HCT116 (cell line): ENCODE data around the gene CDHR3. TPM values are rescaled to one million over a fixed set of nuclear protein-coding genes. Genes with fewer than 3 reads are reported as not detected.

Experiments used
- ATAC-seq: fragments of 200-7000 bp; cut with Tn5 transposase; 2 replicates; pipeline ENCODE4 v1.9.1; 2020; ENCODE audit warnings: mild to moderate bottlenecking, moderate library complexity
- BruUV-seq: library from RNA; stranded (reverse); fragments of 400-500 nt; replicated peaks from 2 replicates; lab custom pipeline; 2021; lab: Mats Ljungman, UMichigan
- CTCF ChIA-PET: fragments of 300-600 bp; sonication (Branson Sonifier 250); formaldehyde crosslinking; loops from one replicate; lab custom pipeline; 2021; ENCODE audit warnings: antibody characterized with exemption; lab: Charles Lee
- POLR2A ChIA-PET: fragments of 300-600, 350-600 bp; sonication (Branson Sonifier 250); formaldehyde crosslinking; loops from one replicate; lab custom pipeline; 2021; ENCODE audit warnings: antibody characterized with exemption; lab: Charles Lee
- RAD21 ChIA-PET, 2 experiments: fragments of 300-600 bp; sonication (Branson Sonifier 250); formaldehyde crosslinking; loops; one replicate each; lab custom pipeline; 2023; ENCODE audit warnings: low total read pairs in 2 of 2; ENCODE audit not compliant: uncharacterized antibody in 2 of 2, unreplicated experiment in 2 of 2, low non-redundant PET in 1 of 2; lab: Charles Lee
- DNase-seq: peaks from one replicate; pipeline ENCODE4 v3.0.0-alpha.2; 2010; ENCODE audit warnings: low read depth, low spot score
- H2AFZ ChIP-seq: fragments of 200-600 bp; shearing (Covaris generic), sonication (generic); 2 replicates; pipeline ENCODE4 v1.6.1; 2017; ENCODE audit warnings: low read depth, mixed run types, mixed read lengths, antibody characterized with exemption, low read length; ENCODE audit not compliant: poor library complexity, severe bottlenecking
- H3K27ac ChIP-seq: 2 replicates; pipeline ENCODE4 v1.5.1; 2012; ENCODE audit warnings: low read depth, low read length
- H3K27me3 ChIP-seq: fragments of 200-600 bp; sonication (generic); 2 replicates; pipeline ENCODE4 v1.6.1; 2016; ENCODE audit warnings: mixed run types, low read length, mixed read lengths; ENCODE audit not compliant: insufficient read depth
- H3K36me3 ChIP-seq, 2 experiments: fragments of 200-500 bp in 1 of 2; fragments of 200-600 bp in 1 of 2; sonication (Bioruptor generic) in 1 of 2; sonication (generic) in 1 of 2; 2 replicates each; pipeline versions ENCODE4 v1.5.1 to v1.6.1; 2014 to 2016; ENCODE audit warnings: low read length in 2 of 2, inconsistent platforms in 1 of 2, mixed read lengths in 1 of 2, mixed run types in 1 of 2; ENCODE audit not compliant: insufficient read depth in 2 of 2, control insufficient read depth in 1 of 2
- H3K4me1 ChIP-seq, 2 experiments: fragments of 200-600 bp in 1 of 2; sonication (generic) in 1 of 2; 2 replicates each; pipeline versions ENCODE4 v1.5.1 to v1.6.1; 2012 to 2017; ENCODE audit warnings: low read length in 2 of 2, inconsistent platforms in 1 of 2, mild to moderate bottlenecking in 1 of 2, mixed read lengths in 1 of 2, mixed run types in 1 of 2, moderate library complexity in 1 of 2; ENCODE audit not compliant: insufficient read depth in 2 of 2, control insufficient read depth in 1 of 2
- H3K4me2 ChIP-seq: fragments of 200-600 bp; sonication (generic); 2 replicates; pipeline ENCODE4 v1.6.1; 2017; ENCODE audit warnings: mixed run types, low read length, mixed read lengths
- H3K4me3 ChIP-seq, 2 experiments: fragments of 200-600 bp in 1 of 2; sonication (generic) in 1 of 2; replicated peaks in 1 of 2; 2 replicates each; pipeline ENCODE4 v1.5.1; 2011 to 2016; ENCODE audit warnings: low read length in 2 of 2, control low read depth in 1 of 2, low read depth in 1 of 2, mild to moderate bottlenecking in 1 of 2, mixed read lengths in 1 of 2, mixed run types in 1 of 2
- H3K79me2 ChIP-seq: fragments of 200-600 bp; sonication (generic); 2 replicates; pipeline ENCODE4 v1.6.1; 2017; ENCODE audit warnings: mild to moderate bottlenecking, mixed run types, low read length, moderate library complexity, mixed read lengths; ENCODE audit not compliant: insufficient read depth
- H3K9ac ChIP-seq: fragments of 200-600 bp; sonication (generic); 2 replicates; pipeline ENCODE4 v1.6.1; 2016; ENCODE audit warnings: low read length, mixed read lengths
- H3K9me2 ChIP-seq: fragments of 200-600 bp; sonication (generic), shearing (Covaris generic); 2 replicates; pipeline ENCODE4 v1.6.1; 2017; ENCODE audit warnings: mixed run types, mild to moderate bottlenecking, moderate library complexity; ENCODE audit not compliant: insufficient read depth
- H3K9me3 ChIP-seq, 2 experiments: fragments of 200-500 bp in 1 of 2; fragments of 200-600 bp in 1 of 2; sonication (Bioruptor generic) in 1 of 2; sonication (generic) in 1 of 2; 2 replicates each; pipeline ENCODE4 v1.6.1; 2014 to 2017; ENCODE audit warnings: low read length in 2 of 2, mixed read lengths in 2 of 2, inconsistent platforms in 1 of 2, low read depth in 1 of 2, mild to moderate bottlenecking in 1 of 2, mixed run types in 1 of 2, moderate library complexity in 1 of 2; ENCODE audit not compliant: control insufficient read depth in 1 of 2, insufficient read depth in 1 of 2
- H4K20me1 ChIP-seq: fragments of 200-600 bp; sonication (generic), shearing (Covaris generic); 2 replicates; pipeline ENCODE4 v1.6.1; 2017; ENCODE audit warnings: mixed run types, mild to moderate bottlenecking, moderate library complexity; ENCODE audit not compliant: insufficient read depth
- CEBPB ChIP-seq: IDR thresholded peaks from 2 replicates; pipeline ENCODE4 v1.6.1; 2012; ENCODE audit warnings: low read depth
- EGR1 ChIP-seq: IDR thresholded peaks from 2 replicates; pipeline ENCODE4 v1.6.1; 2012; ENCODE audit warnings: low read depth
- ELF1 ChIP-seq: IDR thresholded peaks from 2 replicates; pipeline ENCODE4 v1.6.1; 2012; ENCODE audit warnings: low read depth, borderline replicate concordance
- FOSL1 ChIP-seq: IDR thresholded peaks from 2 replicates; pipeline ENCODE4 v1.6.1; 2012; ENCODE audit warnings: low read depth
- JUND ChIP-seq: IDR thresholded peaks from 2 replicates; pipeline ENCODE4 v1.6.1; 2012
- POLR2A ChIP-seq: IDR thresholded peaks from 2 replicates; pipeline ENCODE4 v1.7.0; 2011; ENCODE audit warnings: borderline replicate concordance; ENCODE audit not compliant: insufficient read depth, insufficient read length; ENCODE audit errors: extremely low read depth
- POLR2AphosphoS5 ChIP-seq: IDR thresholded peaks from 2 replicates; pipeline ENCODE4 v1.6.1; 2011; ENCODE audit warnings: mild to moderate bottlenecking, low read depth, low read length, moderate library complexity
- RAD21 ChIP-seq: IDR thresholded peaks from 2 replicates; pipeline ENCODE4 v1.6.1; 2012; ENCODE audit warnings: low read depth, mild to moderate bottlenecking
- SIN3A ChIP-seq: IDR thresholded peaks from 2 replicates; pipeline ENCODE4 v1.6.1; 2012; ENCODE audit warnings: low read depth
- SP1 ChIP-seq: IDR thresholded peaks from 2 replicates; pipeline ENCODE4 v1.6.1; 2012; ENCODE audit warnings: low read depth
- SRF ChIP-seq: IDR thresholded peaks from 2 replicates; pipeline ENCODE4 v1.6.1; 2012; ENCODE audit warnings: low read depth
- TCF7L2 ChIP-seq: IDR thresholded peaks from 2 replicates; pipeline ENCODE4 v1.7.0; 2011; ENCODE audit warnings: borderline replicate concordance, inconsistent platforms; ENCODE audit not compliant: insufficient read depth, insufficient read length; ENCODE audit errors: extremely low read depth
- YY1 ChIP-seq: IDR thresholded peaks from 2 replicates; pipeline ENCODE4 v1.6.1; 2011; ENCODE audit warnings: low read length, low read depth, moderate library complexity, mild to moderate bottlenecking; ENCODE audit not compliant: insufficient replicate concordance; ENCODE audit errors: extremely low read depth
- ZFX ChIP-seq: fragments of 450-650 bp; IDR thresholded peaks from 2 replicates; pipeline ENCODE4 v1.6.1; 2017
- ZNF274 ChIP-seq: fragments of 200-500 bp; sonication (Bioruptor generic); IDR thresholded peaks from 2 replicates; pipeline ENCODE4 v1.6.1; 2014; ENCODE audit warnings: mild to moderate bottlenecking, low read depth, low read length, inconsistent platforms
- intact Hi-C: fragments of 100-400 bp; cut with micrococcal nuclease; formaldehyde crosslinking; loops from 2 replicates; pipeline ENCODE4 v1.10.0; 2022
- total RNA-seq: library from RNA; stranded (reverse); gene quantifications from one replicate; pipeline ENCODE4 v1.2.1, GENCODE V29; 2021; ENCODE audit not compliant: unreplicated experiment
- TF ChIP-seq, protein P1 (sequence below): IDR thresholded peaks from 2 replicates; pipeline ENCODE4 v1.6.1; 2011; ENCODE audit warnings: mild to moderate bottlenecking, low read length, moderate library complexity; ENCODE audit not compliant: insufficient replicate concordance; ENCODE audit errors: extremely low read depth
- TF ChIP-seq, protein P2 (sequence below): IDR thresholded peaks from 2 replicates; pipeline ENCODE4 v1.6.1; 2012
- TF ChIP-seq, protein P3 (sequence below): IDR thresholded peaks from 2 replicates; pipeline ENCODE4 v1.6.1; 2012
- TF ChIP-seq, protein P4 (sequence below), 3 experiments: fragments of 200-600 bp in 1 of 3; sonication (generic) in 1 of 3; IDR thresholded peaks in 2 of 3; conservative IDR thresholded peaks in 1 of 3; 2 replicates each; pipeline ENCODE4 v1.5.1; 2012 to 2017; ENCODE audit warnings: low read depth in 2 of 3, low read length in 2 of 3, antibody characterized with exemption in 1 of 3, borderline replicate concordance in 1 of 3, control low read depth in 1 of 3, mild to moderate bottlenecking in 1 of 3, mixed read lengths in 1 of 3, mixed run types in 1 of 3, moderate library complexity in 1 of 3; ENCODE audit not compliant: insufficient read depth in 1 of 3

The CDHR3 gene
- total RNA-seq, 1 experiment from 2014 or later, result 5.5 TPM

GRCh38 chr7:105931179-105931578, 31.9 kb upstream of the CDHR3 start:
- no TSS peak for BruUV-seq
- no peak for ATAC-seq
- H4K20me1 ChIP-seq, result no peaks in the 10 kb centered on the region
- no peak overlapping the region for H3K4me3 ChIP-seq
- no peaks in the 10 kb centered on the region for H3K9me3 ChIP-seq
- no peak overlapping the region for H3K4me2 ChIP-seq
- no peaks in the 10 kb centered on the region for H3K9me2 ChIP-seq
- no peaks in the 10 kb centered on the region for H3K4me1 ChIP-seq
- CTCF ChIA-PET, result no interaction called here
- H3K9ac ChIP-seq, result no peak overlapping the region
- TF ChIP-seq, protein P1, sequence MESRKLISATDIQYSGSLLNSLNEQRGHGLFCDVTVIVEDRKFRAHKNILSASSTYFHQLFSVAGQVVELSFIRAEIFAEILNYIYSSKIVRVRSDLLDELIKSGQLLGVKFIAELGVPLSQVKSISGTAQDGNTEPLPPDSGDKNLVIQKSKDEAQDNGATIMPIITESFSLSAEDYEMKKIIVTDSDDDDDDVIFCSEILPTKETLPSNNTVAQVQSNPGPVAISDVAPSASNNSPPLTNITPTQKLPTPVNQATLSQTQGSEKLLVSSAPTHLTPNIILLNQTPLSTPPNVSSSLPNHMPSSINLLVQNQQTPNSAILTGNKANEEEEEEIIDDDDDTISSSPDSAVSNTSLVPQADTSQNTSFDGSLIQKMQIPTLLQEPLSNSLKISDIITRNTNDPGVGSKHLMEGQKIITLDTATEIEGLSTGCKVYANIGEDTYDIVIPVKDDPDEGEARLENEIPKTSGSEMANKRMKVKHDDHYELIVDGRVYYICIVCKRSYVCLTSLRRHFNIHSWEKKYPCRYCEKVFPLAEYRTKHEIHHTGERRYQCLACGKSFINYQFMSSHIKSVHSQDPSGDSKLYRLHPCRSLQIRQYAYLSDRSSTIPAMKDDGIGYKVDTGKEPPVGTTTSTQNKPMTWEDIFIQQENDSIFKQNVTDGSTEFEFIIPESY, result no peak
- TF ChIP-seq JUND, result no peak
- TF ChIP-seq SIN3A, result no peak
- no peak for TF ChIP-seq ELF1
- TF ChIP-seq TCF7L2, result no peak
- no peak for TF ChIP-seq ZFX
- TF ChIP-seq RAD21, result no peak
- no peak for TF ChIP-seq FOSL1
- no peak for TF ChIP-seq YY1
- TF ChIP-seq, protein P2, sequence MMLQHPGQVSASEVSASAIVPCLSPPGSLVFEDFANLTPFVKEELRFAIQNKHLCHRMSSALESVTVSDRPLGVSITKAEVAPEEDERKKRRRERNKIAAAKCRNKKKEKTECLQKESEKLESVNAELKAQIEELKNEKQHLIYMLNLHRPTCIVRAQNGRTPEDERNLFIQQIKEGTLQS, result no peak
- no peak for TF ChIP-seq POLR2AphosphoS5
- no peak for TF ChIP-seq SP1
- TF ChIP-seq, protein P3, sequence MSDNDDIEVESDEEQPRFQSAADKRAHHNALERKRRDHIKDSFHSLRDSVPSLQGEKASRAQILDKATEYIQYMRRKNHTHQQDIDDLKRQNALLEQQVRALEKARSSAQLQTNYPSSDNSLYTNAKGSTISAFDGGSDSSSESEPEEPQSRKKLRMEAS, result no peak
- no peak for TF ChIP-seq EGR1
- no peak for TF ChIP-seq POLR2A
- no peak for TF ChIP-seq CEBPB
- TF ChIP-seq ZNF274, result no peak
- TF ChIP-seq, protein P4, sequence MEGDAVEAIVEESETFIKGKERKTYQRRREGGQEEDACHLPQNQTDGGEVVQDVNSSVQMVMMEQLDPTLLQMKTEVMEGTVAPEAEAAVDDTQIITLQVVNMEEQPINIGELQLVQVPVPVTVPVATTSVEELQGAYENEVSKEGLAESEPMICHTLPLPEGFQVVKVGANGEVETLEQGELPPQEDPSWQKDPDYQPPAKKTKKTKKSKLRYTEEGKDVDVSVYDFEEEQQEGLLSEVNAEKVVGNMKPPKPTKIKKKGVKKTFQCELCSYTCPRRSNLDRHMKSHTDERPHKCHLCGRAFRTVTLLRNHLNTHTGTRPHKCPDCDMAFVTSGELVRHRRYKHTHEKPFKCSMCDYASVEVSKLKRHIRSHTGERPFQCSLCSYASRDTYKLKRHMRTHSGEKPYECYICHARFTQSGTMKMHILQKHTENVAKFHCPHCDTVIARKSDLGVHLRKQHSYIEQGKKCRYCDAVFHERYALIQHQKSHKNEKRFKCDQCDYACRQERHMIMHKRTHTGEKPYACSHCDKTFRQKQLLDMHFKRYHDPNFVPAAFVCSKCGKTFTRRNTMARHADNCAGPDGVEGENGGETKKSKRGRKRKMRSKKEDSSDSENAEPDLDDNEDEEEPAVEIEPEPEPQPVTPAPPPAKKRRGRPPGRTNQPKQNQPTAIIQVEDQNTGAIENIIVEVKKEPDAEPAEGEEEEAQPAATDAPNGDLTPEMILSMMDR (IDR thresholded peaks at IDR 0.05 in 2 of 3, conservative IDR thresholded peaks at IDR 0.05 in 1 of 3; ENCODE audit: borderline replicate concordance in 1 of 3, insufficient read depth in 1 of 3, low read depth in 2 of 3, low read length in 2 of 3), result no peak
- TF ChIP-seq SRF, result no peak
- no peaks in the 10 kb centered on the region; a peak in 1 of 4 replicates for H3K36me3 ChIP-seq
- no peaks in the 10 kb centered on the region for H3K27me3 ChIP-seq
- DNase-seq, result no peak
- intact Hi-C loops, result loop anchor here (5.0 kb wide), 1 partner anchor 76 kb away; no protein-coding TSS in a partner anchor
- RAD21 ChIA-PET, result no interaction called here
- H2AFZ ChIP-seq, result no peak overlapping the region
- POLR2A ChIA-PET, result no interaction called here
- H3K27ac ChIP-seq, result no peak overlapping the region
- H3K79me2 ChIP-seq, result no peaks in the 10 kb centered on the region
